GF-D8 (cell line): ENCODE data around the gene IL20.
A peak's percentile ranks its signal among the peaks of the same experiment; 100 is the strongest.

ENCODE experiments used
- DNase-seq: peaks from one replicate; lab custom pipeline; 2025; lab: John Stamatoyannopoulos, UW

Gene IL20

GRCh38 chr1:206864939-206865671 is at the start of gene IL20:
TSS of gene IL20 (plus strand) at chr1:206865623. CDS start at chr1:206865853, 230 bp downstream.
- DNase-seq = no peak

- DNase-seq = no peak
Measured at GRCh38 chr1:206816390-206817287, 48.8 kb upstream of the IL20 start.

- DNase-seq = no peak
Measured at GRCh38 chr1:206821493-206821892, 43.9 kb upstream of the IL20 start.

GRCh38 chr1:206823727-206824126 is 41.7 kb upstream of the IL20 start:
- no peak for DNase-seq

GRCh38 chr1:206824331-206824730 is 41.1 kb upstream of the IL20 start:
- no peak for DNase-seq

GRCh38 chr1:206826394-206826793 is 39.0 kb upstream of the IL20 start:
- no peak for DNase-seq

- no peak for DNase-seq
Measured at GRCh38 chr1:206828061-206828460, 37.4 kb upstream of the IL20 start.

- DNase-seq = no peak
Measured at GRCh38 chr1:206828765-206829164, 36.7 kb upstream of the IL20 start.

GRCh38 chr1:206829282-206829681 is 36.1 kb upstream of the IL20 start:
- no peak for DNase-seq

GRCh38 chr1:206829875-206830274 is 35.5 kb upstream of the IL20 start:
- peak; percentile 60 for DNase-seq

- no peak for DNase-seq
Measured at GRCh38 chr1:206831650-206832049, 33.8 kb upstream of the IL20 start.

GRCh38 chr1:206832352-206832880 is 33.0 kb upstream of the IL20 start:
- no peak for DNase-seq

- DNase-seq = no peak
Measured at GRCh38 chr1:206833106-206833680, 32.2 kb upstream of the IL20 start.

- no peak for DNase-seq
Measured at GRCh38 chr1:206833801-206834200, 31.6 kb upstream of the IL20 start.

GRCh38 chr1:206834217-206834616 is 31.2 kb upstream of the IL20 start:
- DNase-seq = no peak

GRCh38 chr1:206834711-206835110 is 30.7 kb upstream of the IL20 start:
- no peak for DNase-seq

GRCh38 chr1:206835186-206835585 is 30.2 kb upstream of the IL20 start:
- DNase-seq = no peak

- no peak for DNase-seq
Measured at GRCh38 chr1:206836111-206836510, 29.3 kb upstream of the IL20 start.

- no peak for DNase-seq
Measured at GRCh38 chr1:206839006-206839560, 26.3 kb upstream of the IL20 start.

GRCh38 chr1:206839857-206840256 is 25.6 kb upstream of the IL20 start:
- no peak for DNase-seq

- no peak for DNase-seq
Measured at GRCh38 chr1:206841609-206842323, 23.7 kb upstream of the IL20 start.

GRCh38 chr1:206842854-206843253 is 22.6 kb upstream of the IL20 start:
- DNase-seq = no peak
